BJ (cell line): ENCODE results near the gene FTO. TPM values are rescaled to one million over a fixed set of nuclear protein-coding genes. Genes with fewer than 3 reads are reported as not detected.
A peak's percentile ranks its signal among the peaks of the same experiment; 100 is the strongest.

Source experiments
- CTCF ChIA-PET: fragments of 350-600 bp; formaldehyde crosslinking; extraction: SDS; loops from one replicate; lab custom pipeline; 2021; ENCODE audit warnings: antibody characterized with exemption, inconsistent platforms; lab: Yijun Ruan, JAX
- POLR2A ChIA-PET: fragments of 300-600 bp; sonication (Branson Sonifier 250); formaldehyde crosslinking; extraction: SDS; loops from one replicate; lab custom pipeline; 2021; ENCODE audit warnings: antibody characterized with exemption; lab: Charles Lee
- DNase-seq: peaks from one replicate; pipeline ENCODE4 v3.0.0-alpha.2; 2011; ENCODE audit warnings: low read depth
- H3K27me3 ChIP-seq: 2 replicates; pipeline ENCODE4 v1.6.0; 2011; ENCODE audit warnings: low read length; ENCODE audit not compliant: control insufficient read depth, insufficient read depth
- H3K36me3 ChIP-seq: 2 replicates; pipeline ENCODE4 v1.5.1; 2011; ENCODE audit warnings: low read length; ENCODE audit not compliant: control insufficient read depth, insufficient read depth
- H3K4me3 ChIP-seq: 2 replicates; pipeline ENCODE4 v1.5.1; 2011; ENCODE audit warnings: low read depth, mild to moderate bottlenecking, control low read depth, low read length
- polyA plus RNA-seq: library from polyadenylated mRNA; depleted of rRNA; stranded (reverse); fragments of >200 nt; gene quantifications from 2 replicates; pipeline ENCODE4 v1.2.3, GENCODE V29; 2011
- TF ChIP-seq, protein P1 (sequence below): IDR thresholded peaks from 2 replicates; pipeline ENCODE4 v1.5.1; 2011; ENCODE audit warnings: low read depth, mild to moderate bottlenecking, control low read depth, inconsistent platforms, low read length, moderate library complexity; ENCODE audit not compliant: insufficient read depth

The FTO gene
- polyA plus RNA-seq, 1 experiment, result 86.3 TPM

DNA sequence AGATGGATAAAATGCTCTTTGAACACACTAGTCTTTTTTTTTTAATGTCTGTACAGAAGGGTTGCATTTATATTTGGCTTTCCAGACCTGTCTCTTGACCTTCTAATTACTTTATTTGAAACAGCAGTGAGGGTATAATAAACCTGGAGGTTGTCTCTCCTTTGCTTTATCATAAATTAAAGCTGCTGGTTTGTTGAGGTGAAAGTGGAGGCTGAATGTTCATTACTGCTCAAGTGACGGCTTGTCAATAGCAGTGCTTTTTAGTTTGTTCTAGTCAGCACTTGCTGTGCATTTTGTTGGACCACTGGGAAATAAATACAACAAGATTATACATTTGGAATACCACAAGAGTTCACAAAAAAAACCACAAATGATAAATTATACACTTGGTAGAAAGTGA is 318.4 kb downstream of the FTO start:
- Histone ChIP-seq H3K36me3 (no peaks in the 10 kb centered on the region), H3K27me3 (no peaks in the 10 kb centered on the region), H3K4me3 (no peak overlapping the region)
- DNase-seq, result no peak
- ChIA-PET POLR2A (no interaction called here), CTCF (interaction anchor here (0.6 kb wide), 1 partner anchor 45 kb away, joined by 3 read pairs; no protein-coding TSS in a partner anchor)
- TF ChIP-seq, protein P1, sequence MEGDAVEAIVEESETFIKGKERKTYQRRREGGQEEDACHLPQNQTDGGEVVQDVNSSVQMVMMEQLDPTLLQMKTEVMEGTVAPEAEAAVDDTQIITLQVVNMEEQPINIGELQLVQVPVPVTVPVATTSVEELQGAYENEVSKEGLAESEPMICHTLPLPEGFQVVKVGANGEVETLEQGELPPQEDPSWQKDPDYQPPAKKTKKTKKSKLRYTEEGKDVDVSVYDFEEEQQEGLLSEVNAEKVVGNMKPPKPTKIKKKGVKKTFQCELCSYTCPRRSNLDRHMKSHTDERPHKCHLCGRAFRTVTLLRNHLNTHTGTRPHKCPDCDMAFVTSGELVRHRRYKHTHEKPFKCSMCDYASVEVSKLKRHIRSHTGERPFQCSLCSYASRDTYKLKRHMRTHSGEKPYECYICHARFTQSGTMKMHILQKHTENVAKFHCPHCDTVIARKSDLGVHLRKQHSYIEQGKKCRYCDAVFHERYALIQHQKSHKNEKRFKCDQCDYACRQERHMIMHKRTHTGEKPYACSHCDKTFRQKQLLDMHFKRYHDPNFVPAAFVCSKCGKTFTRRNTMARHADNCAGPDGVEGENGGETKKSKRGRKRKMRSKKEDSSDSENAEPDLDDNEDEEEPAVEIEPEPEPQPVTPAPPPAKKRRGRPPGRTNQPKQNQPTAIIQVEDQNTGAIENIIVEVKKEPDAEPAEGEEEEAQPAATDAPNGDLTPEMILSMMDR, result no peak

DNA sequence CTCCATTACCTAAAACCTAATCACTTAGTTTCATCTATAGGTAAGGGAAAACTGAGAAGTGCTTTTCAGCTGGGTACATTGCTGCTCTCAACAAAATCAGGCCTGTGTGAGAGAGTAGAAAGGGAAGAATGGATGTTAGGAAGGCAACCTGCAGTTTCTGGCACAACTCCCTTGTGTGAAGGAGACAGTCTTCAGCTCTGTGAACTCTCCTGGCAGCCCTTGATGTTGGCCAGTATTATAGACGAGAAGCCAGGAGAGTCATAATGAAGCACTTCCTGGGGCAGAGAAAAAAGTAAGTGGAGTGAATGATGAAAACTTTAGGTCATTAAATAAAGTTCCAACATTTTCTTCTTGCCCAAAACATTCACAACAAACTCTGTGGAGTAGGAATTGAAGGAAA is 322.5 kb downstream of the FTO start:
- TF ChIP-seq, protein P1, result no peak
- ChIA-PET POLR2A (no interaction called here), CTCF (interaction anchor here (0.9 kb wide), 1 partner anchor 9 kb away, joined by 4 read pairs; no protein-coding TSS in a partner anchor)
- Histone ChIP-seq H3K36me3 (no peaks in the 10 kb centered on the region), H3K27me3 (no peaks in the 10 kb centered on the region), H3K4me3 (no peak overlapping the region)
- no peak for DNase-seq

DNA sequence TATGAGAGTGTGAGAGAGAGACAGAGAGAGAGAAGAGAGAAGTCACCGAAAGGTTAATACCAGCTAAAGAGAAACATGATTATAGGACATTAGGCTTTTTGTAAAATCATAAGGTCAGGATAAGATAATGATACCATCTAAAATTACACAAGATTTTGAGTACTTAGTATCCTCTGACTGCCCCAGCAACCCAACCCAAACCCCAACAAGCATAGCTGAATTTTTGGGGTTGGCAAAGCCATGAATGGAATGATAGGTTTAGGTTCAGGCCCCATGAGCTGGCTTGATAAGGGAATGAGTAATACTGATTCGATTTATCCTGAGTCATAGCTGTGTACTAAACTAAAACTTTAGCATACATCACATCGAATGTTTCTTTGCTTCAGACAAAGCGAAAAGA is 323.1 kb downstream of the FTO start:
- Histone ChIP-seq H3K36me3 (no peaks in the 10 kb centered on the region), H3K4me3 (no peak overlapping the region), H3K27me3 (no peaks in the 10 kb centered on the region)
- DNase-seq, result peak; percentile 9
- POLR2A ChIA-PET, result no interaction called here
- CTCF ChIA-PET, result interaction anchor here (0.9 to 1.3 kb wide), 2 partner anchors 9 to 10 kb away, joined by 3 to 4 read pairs; no protein-coding TSS in a partner anchor
- TF ChIP-seq, protein P1, result no peak

DNA sequence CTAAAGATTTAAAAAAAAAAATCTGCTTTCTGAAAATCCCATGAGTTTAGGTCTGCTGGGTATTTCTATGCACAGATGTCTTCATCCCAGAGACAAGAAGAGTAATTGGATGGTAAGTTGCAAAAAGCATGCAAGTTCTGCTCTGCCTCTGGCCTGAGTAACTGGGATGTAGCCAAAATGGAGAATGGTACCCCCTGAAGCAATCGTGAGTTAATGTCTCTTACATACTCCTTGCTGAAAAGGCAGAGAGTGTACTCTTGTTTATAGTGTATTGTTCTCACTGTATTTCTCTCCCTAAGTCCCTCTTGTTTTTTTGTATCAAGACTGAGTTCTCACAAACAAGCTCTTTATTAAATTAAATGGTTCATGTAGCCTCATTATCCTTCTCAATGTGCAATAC is 323.6 kb downstream of the FTO start:
- ChIA-PET POLR2A (no interaction called here), CTCF (interaction anchor here (1.3 to 1.7 kb wide), 2 partner anchors 9 to 11 kb away, joined by 3 to 7 read pairs; no protein-coding TSS in a partner anchor)
- DNase-seq, result no peak
- no peaks in the 10 kb centered on the region for H3K36me3 ChIP-seq
- TF ChIP-seq, protein P1, result no peak
- no peaks in the 10 kb centered on the region for H3K27me3 ChIP-seq
- no peak overlapping the region for H3K4me3 ChIP-seq

DNA sequence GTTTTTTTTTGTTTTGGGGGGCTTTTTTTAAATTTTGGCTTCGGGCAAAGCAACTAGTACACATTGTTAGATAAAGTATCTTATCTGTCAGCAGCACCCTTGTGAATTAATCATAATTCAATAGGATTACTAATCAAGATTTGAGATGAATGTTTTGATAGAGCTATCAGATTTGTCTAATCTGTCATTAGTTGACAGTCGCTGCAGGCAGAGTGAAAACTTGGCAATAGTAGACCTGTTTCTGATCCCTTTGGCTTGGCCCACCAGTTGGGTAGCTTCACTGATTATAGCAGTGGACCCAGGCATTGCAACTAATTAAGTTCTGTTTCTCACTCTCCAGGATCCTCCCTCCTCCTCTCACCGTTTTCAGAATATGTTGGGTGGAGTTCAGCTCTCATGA is 324.0 kb downstream of the FTO start:
- ChIA-PET CTCF (interaction anchor here (1.3 to 1.7 kb wide), 2 partner anchors 9 to 11 kb away, joined by 3 to 7 read pairs; no protein-coding TSS in a partner anchor), POLR2A (no interaction called here)
- Histone ChIP-seq H3K4me3 (no peak overlapping the region), H3K36me3 (no peaks in the 10 kb centered on the region), H3K27me3 (no peaks in the 10 kb centered on the region)
- DNase-seq, result no peak
- TF ChIP-seq, protein P1, result no peak
